HepG2 (cell line): ENCODE data around the gene ASPM. TPM values are rescaled to one million over a fixed set of nuclear protein-coding genes. Genes with fewer than 3 reads are reported as not detected.

Experiments
- ATAC-seq: fragments of 200-7000 bp; cut with Tn5 transposase; 3 replicates; pipeline ENCODE4 v1.9.1; 2020; ENCODE audit warnings: mild to moderate bottlenecking, moderate library complexity
- BruUV-seq: library from RNA; stranded (reverse); fragments of 400-500 nt; replicated peaks from 2 replicates; lab custom pipeline; 2021; lab: Mats Ljungman, UMichigan
- CTCF ChIA-PET: fragments of 300-600 bp; formaldehyde crosslinking; extraction: SDS; loops from one replicate; lab custom pipeline; 2021; ENCODE audit warnings: low total read pairs, inconsistent platforms, low intra/inter-chr PET ratio; lab: Yijun Ruan, JAX
- POLR2A ChIA-PET: fragments of 350-600 bp; sonication (Branson Sonifier 250); formaldehyde crosslinking; loops from one replicate; lab custom pipeline; 2020; ENCODE audit warnings: antibody characterized with exemption, inconsistent platforms; lab: Yijun Ruan, JAX
- DNase-seq: peaks from one replicate; pipeline ENCODE4 v3.0.0-alpha.2; 2015; ENCODE audit warnings: low spot score
- FAIRE-seq: peaks from 3 replicates; lab custom pipeline; 2011; peaks lifted over from hg19 to GRCh38; lab: Jason Lieb, UNC
- H2AFZ ChIP-seq: one replicate; pipeline ENCODE4 v1.6.1; 2011; ENCODE audit warnings: low read length, inconsistent platforms
- H3K27ac ChIP-seq: fragments of 300-600 bp; 3 replicates; pipeline ENCODE4 v1.8.0; 2011; ENCODE audit warnings: mixed run types, mild to moderate bottlenecking, mixed read lengths, low read length, inconsistent platforms; ENCODE audit not compliant: insufficient read depth; ENCODE audit errors: extremely low read length
- H3K27me3 ChIP-seq, 2 experiments: fragments of 200-600 bp in 1 of 2; 2 replicates in 1 of 2; 3 replicates in 1 of 2; pipeline versions ENCODE4 v1.6.0 to v1.8.0; 2011; ENCODE audit warnings: low read length in 2 of 2, mild to moderate bottlenecking in 2 of 2, moderate library complexity in 2 of 2, inconsistent platforms in 1 of 2; ENCODE audit not compliant: insufficient read depth in 2 of 2, control insufficient read depth in 1 of 2
- H3K36me3 ChIP-seq, 2 experiments: fragments of 200-600 bp in 1 of 2; replicated peaks in 1 of 2; 2 replicates in 1 of 2; 3 replicates in 1 of 2; pipeline versions ENCODE4 v1.5.1 to v1.8.0; 2011; ENCODE audit warnings: low read length in 2 of 2, inconsistent platforms in 1 of 2; ENCODE audit not compliant: insufficient read depth in 2 of 2, control insufficient read depth in 1 of 2
- H3K4me1 ChIP-seq: 2 replicates; pipeline ENCODE4 v1.5.1; 2012; ENCODE audit warnings: low read length, inconsistent platforms; ENCODE audit not compliant: insufficient read depth
- H3K4me2 ChIP-seq: 2 replicates; pipeline ENCODE4 v1.6.0; 2011; ENCODE audit warnings: low read depth, low read length, inconsistent platforms
- H3K4me3 ChIP-seq, 3 experiments: fragments of 200-600 bp in 1 of 3; sonication (generic), shearing (Covaris generic) in 1 of 3; replicated peaks in 1 of 3; 2 replicates each; pipeline ENCODE4 v1.5.1; 2011 to 2016; ENCODE audit warnings: low read length in 3 of 3, inconsistent platforms in 2 of 3, low read depth in 2 of 3, mild to moderate bottlenecking in 2 of 3, control low read depth in 1 of 3, mixed read lengths in 1 of 3; ENCODE audit not compliant: insufficient read depth in 1 of 3
- H3K79me2 ChIP-seq: one replicate; pipeline ENCODE4 v1.6.1; 2011; ENCODE audit warnings: low read length, inconsistent platforms; ENCODE audit not compliant: insufficient read depth
- H3K9ac ChIP-seq: 2 replicates; pipeline ENCODE4 v1.6.0; 2011; ENCODE audit warnings: mild to moderate bottlenecking, low read depth, low read length, inconsistent platforms; ENCODE audit not compliant: insufficient read depth
- H3K9me3 ChIP-seq: 2 replicates; pipeline ENCODE4 v1.5.1; 2012; ENCODE audit warnings: mild to moderate bottlenecking, low read length
- H4K20me1 ChIP-seq: 2 replicates; pipeline ENCODE4 v1.6.0; 2011; ENCODE audit warnings: inconsistent platforms, mild to moderate bottlenecking, low read length, moderate library complexity; ENCODE audit not compliant: insufficient read depth
- CTCF ChIP-seq: sonication (generic); formaldehyde crosslinking; IDR thresholded peaks from 2 replicates; pipeline ENCODE4 v1.5.0; 2020; ENCODE audit warnings: mild to moderate bottlenecking, missing genetic modification reagents, moderate library complexity
- MYC ChIP-seq: sonication (generic); formaldehyde crosslinking; IDR thresholded peaks from 2 replicates; pipeline ENCODE4 v1.9.0; 2021; ENCODE audit warnings: missing genetic modification reagents, borderline replicate concordance
- RFX3 ChIP-seq: IDR thresholded peaks from 2 replicates; pipeline ENCODE4 v1.6.1; 2016; ENCODE audit warnings: missing biosample characterization, missing genetic modification reagents
- STAG1 ChIP-seq: sonication (generic); formaldehyde crosslinking; IDR thresholded peaks from 2 replicates; pipeline ENCODE4 v1.4.0; 2020; ENCODE audit warnings: missing genetic modification reagents
- WGBS: methylation state at CpG from one replicate; pipeline ENCODE4 v1.1.6; 2017; ENCODE audit warnings: low lambda C conversion rate; 5-methylcytosine and 5-hydroxymethylcytosine counted together
- in situ Hi-C: cut with HindIII; loops from 2 replicates; pipeline ENCODE4 v1.10.0; 2017; ENCODE audit warnings: low pct_unique_long_range_greater_than_20kb; ENCODE audit not compliant: extremely low pct_ligation_motif_present
- intact Hi-C: fragments of 100-400 bp; cut with micrococcal nuclease; formaldehyde crosslinking; loops from one replicate; pipeline ENCODE4 v1.10.0; 2022; ENCODE audit not compliant: unreplicated experiment
- polyA plus RNA-seq, 8 experiments: library from polyadenylated mRNA; depleted of rRNA in 3 of 8; stranded (reverse) in 7 of 8; unstranded in 1 of 8; fragments of >200 nt; fragmentation: Illumina TruSeq in 4 of 8; extraction: Trizol in 4 of 8; gene quantifications; 2 replicates each; pipeline versions ENCODE4 v1.2.1 to v1.2.3, GENCODE V29; 2011 to 2016; ENCODE audit warnings: low read depth in 4 of 8, missing spikeins in 1 of 8, mixed read lengths in 1 of 8; ENCODE audit not compliant: insufficient read depth in 1 of 8
- total RNA-seq, 5 experiments: library from RNA; depleted of rRNA; stranded (reverse); fragments of >200 nt; fragmentation: Illumina TruSeq; extraction: Trizol; gene quantifications; 2 replicates each; pipeline ENCODE4 v1.2.3, GENCODE V29; 2016; ENCODE audit warnings: low read depth in 1 of 5

Gene ASPM
- total and polyA plus RNA-seq, 2 of the 13 experiments (the other 11 are each of a cell fraction or from before 2014, with no cell fraction given) = 7.7 to 29.1 TPM

GRCh38 chr1:197066719-197067456, 79.6 kb downstream of the ASPM start, which contains the start of gene F13B:
Gene F13B, minus strand, starts transcription at chr1:197067260. Its CDS starts 37 bp downstream, at chr1:197067223.
- H3K9me3 ChIP-seq = no peaks in the 10 kb centered on the region
- 39% methylated on average over 3 of the region's 3 CpGs for WGBS
- H3K4me2 ChIP-seq = peak within 1 kb of the TSS; percentile 46
- peak; percentile 65 for ATAC-seq
- H4K20me1 ChIP-seq = no peaks in the 10 kb centered on the region
- H3K79me2 ChIP-seq = no peaks in the 10 kb centered on the region
- FAIRE-seq = no peak
- no peak within 1 kb of the TSS for H3K9ac ChIP-seq
- no peak for TF ChIP-seq MYC (CRISPR knock-in tag)
- peak; percentile 38 for TF ChIP-seq CTCF (CRISPR knock-in tag)
- peak; percentile 46 for TF ChIP-seq STAG1
- no peak for TF ChIP-seq RFX3 (CRISPR knock-in tag)
- H3K27ac ChIP-seq = peak within 1 kb of the TSS; percentile 57
- no peak within 1 kb of the TSS; a peak in 1 of 6 replicates for H3K4me3 ChIP-seq
- POLR2A ChIA-PET = interaction anchor here (1.0 kb wide), 1 partner anchor 75 kb away, joined by 3 read pairs; no protein-coding TSS in a partner anchor
- H3K36me3 ChIP-seq = no peaks in the 10 kb centered on the region
- no peaks in the 10 kb centered on the region for H3K27me3 ChIP-seq
- H2AFZ ChIP-seq = no peak within 1 kb of the TSS
- CTCF ChIA-PET = interaction anchor here (1.1 kb wide), 1 partner anchor 344 kb away, joined by 3 read pairs; no protein-coding TSS in a partner anchor
- in situ Hi-C loops (loop anchor here (25.0 kb wide), 1 partner anchor 330 kb away; no protein-coding TSS in a partner anchor), intact Hi-C loops (loop anchor here (1.0 to 5.0 kb wide), 3 partner anchors 75 to 324 kb away; no protein-coding TSS in a partner anchor)
- H3K4me1 ChIP-seq = peaks cover 27% of the 10 kb centered on the region
- peak; percentile 15 for DNase-seq
- BruUV-seq = TSS peak; percentile 74
